A549 (cell line): ENCODE results near the gene KCTD1.

ENCODE experiments used
- JUN ChIP-seq, 2 experiments: fragments of >200 bp; sonication (Bioruptor Twin); formaldehyde crosslinking; IDR thresholded peaks; 2 replicates in 1 of 2; 3 replicates in 1 of 2; pipeline ENCODE4 v1.6.1; 2016 to 2017
- MAFK ChIP-seq: fragments of 450-650 bp; IDR thresholded peaks from 2 replicates; pipeline ENCODE4 v1.6.1; 2014; ENCODE audit not compliant: partially characterized antibody
- TF ChIP-seq, protein P1 (sequence below): fragments of >200 bp; sonication (Bioruptor Twin); formaldehyde crosslinking; IDR thresholded peaks from 3 replicates; pipeline ENCODE4 v1.5.1; 2016

DNA sequence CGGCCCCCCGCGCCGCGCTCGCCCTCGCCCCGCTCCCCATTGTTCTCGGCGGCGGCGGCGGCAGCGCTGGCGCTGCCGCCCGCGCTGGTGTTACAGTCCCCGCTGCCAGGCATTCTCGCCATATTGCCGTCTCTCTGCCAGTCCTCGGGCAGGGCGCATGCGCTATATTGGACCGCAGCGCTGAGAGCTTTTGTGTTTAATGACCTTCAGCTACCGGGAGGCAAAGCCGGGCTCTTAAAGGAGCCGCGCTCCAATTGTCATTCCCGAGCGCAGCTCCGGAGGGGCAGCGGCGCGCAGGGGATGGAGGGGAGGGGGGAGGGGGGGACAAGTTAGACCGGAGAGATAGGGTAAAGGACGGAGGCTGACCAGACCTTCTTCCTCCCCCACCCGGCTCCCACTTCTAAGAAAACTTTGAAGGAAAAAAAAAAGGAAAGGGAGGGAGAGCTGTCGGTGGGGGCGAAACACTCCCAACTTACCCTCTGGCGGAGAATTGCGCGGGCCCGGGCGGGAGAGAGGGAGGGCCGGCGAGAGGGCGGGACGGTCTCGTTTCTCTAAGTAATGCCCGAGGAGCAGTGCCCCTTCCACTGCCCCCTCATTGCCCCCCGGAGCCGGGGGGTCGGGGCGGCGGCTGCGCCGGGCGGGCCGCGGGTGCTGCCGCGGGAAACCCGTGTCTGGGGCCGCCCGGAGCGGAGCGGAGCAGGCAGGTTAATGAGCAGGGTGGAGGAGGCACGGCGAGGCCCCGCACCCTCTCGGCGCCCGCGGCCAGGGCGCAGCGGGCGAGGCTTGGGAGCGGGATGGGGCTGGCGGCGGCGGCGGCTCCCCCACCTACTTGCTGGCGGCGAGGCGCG lies at the start of gene KCTD1:
- TF ChIP-seq, protein P1, sequence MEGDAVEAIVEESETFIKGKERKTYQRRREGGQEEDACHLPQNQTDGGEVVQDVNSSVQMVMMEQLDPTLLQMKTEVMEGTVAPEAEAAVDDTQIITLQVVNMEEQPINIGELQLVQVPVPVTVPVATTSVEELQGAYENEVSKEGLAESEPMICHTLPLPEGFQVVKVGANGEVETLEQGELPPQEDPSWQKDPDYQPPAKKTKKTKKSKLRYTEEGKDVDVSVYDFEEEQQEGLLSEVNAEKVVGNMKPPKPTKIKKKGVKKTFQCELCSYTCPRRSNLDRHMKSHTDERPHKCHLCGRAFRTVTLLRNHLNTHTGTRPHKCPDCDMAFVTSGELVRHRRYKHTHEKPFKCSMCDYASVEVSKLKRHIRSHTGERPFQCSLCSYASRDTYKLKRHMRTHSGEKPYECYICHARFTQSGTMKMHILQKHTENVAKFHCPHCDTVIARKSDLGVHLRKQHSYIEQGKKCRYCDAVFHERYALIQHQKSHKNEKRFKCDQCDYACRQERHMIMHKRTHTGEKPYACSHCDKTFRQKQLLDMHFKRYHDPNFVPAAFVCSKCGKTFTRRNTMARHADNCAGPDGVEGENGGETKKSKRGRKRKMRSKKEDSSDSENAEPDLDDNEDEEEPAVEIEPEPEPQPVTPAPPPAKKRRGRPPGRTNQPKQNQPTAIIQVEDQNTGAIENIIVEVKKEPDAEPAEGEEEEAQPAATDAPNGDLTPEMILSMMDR = no peak
- TF ChIP-seq JUN (IDR thresholded peaks at IDR 0.05) (peak in 1 of 2 experiments; percentile 55; a peak in 2 of 5 replicates), MAFK (no peak)
